GM12878 (cell line): ENCODE data around the gene DDX54. TPM values are rescaled to one million over a fixed set of nuclear protein-coding genes. Genes with fewer than 3 reads are reported as not detected.

Experiments used
- BCL3 ChIP-seq: IDR thresholded peaks from 2 replicates; pipeline ENCODE4 v1.6.1; 2011; ENCODE audit warnings: borderline replicate concordance, low read depth, mild to moderate bottlenecking, moderate library complexity, low read length; ENCODE audit not compliant: insufficient read depth, poor library complexity, severe bottlenecking
- BRCA1 ChIP-seq: IDR thresholded peaks from 2 replicates; pipeline ENCODE4 v1.6.1; 2011; ENCODE audit warnings: low read depth, low read length, improper control_type of control experiment
- CBFB ChIP-seq: IDR thresholded peaks from 2 replicates; pipeline ENCODE4 v1.6.1; 2016; ENCODE audit warnings: antibody characterized with exemption, low read depth
- CHD2 ChIP-seq: IDR thresholded peaks from 2 replicates; pipeline ENCODE4 v1.6.1; 2011; ENCODE audit warnings: low read depth, low read length, improper control_type of control experiment, borderline replicate concordance
- EGR1 ChIP-seq, 2 experiments: IDR thresholded peaks; 1 replicate in 1 of 2; 2 replicates in 1 of 2; pipeline ENCODE4 v1.6.1; 2011 to 2012; ENCODE audit warnings: low read depth in 2 of 2, low read length in 2 of 2, borderline replicate concordance in 1 of 2, mild to moderate bottlenecking in 1 of 2, moderate library complexity in 1 of 2
- GABPA ChIP-seq: IDR thresholded peaks from 2 replicates; pipeline ENCODE4 v1.6.1; 2014; ENCODE audit warnings: antibody characterized with exemption, low read depth, mild to moderate bottlenecking, inconsistent platforms
- IRF4 ChIP-seq: IDR thresholded peaks from 2 replicates; pipeline ENCODE4 v1.6.1; 2011; ENCODE audit warnings: low read depth, low read length
- MAX ChIP-seq: IDR thresholded peaks from 2 replicates; pipeline ENCODE4 v1.6.1; 2012; ENCODE audit warnings: low read depth, low read length, improper control_type of control experiment
- MLLT1 ChIP-seq: fragments of 450-650 bp; IDR thresholded peaks from 2 replicates; pipeline ENCODE4 v1.6.1; 2016; ENCODE audit warnings: mild to moderate bottlenecking
- MTA3 ChIP-seq: IDR thresholded peaks from 2 replicates; pipeline ENCODE4 v1.6.1; 2012; ENCODE audit warnings: low read length, inconsistent platforms, borderline replicate concordance
- MYB ChIP-seq: fragments of 150-350 bp; IDR thresholded peaks from 2 replicates; pipeline ENCODE4 v1.6.1; 2014; ENCODE audit warnings: mild to moderate bottlenecking, low read depth, low read length, borderline replicate concordance
- NR2F1 ChIP-seq: fragments of 450-650 bp; conservative IDR thresholded peaks from 2 replicates; pipeline ENCODE4 v1.6.1; 2017; ENCODE audit warnings: mild to moderate bottlenecking
- SRF ChIP-seq, 2 experiments: IDR thresholded peaks; 2 replicates each; pipeline ENCODE4 v1.6.1; 2011; ENCODE audit warnings: low read depth in 2 of 2, low read length in 2 of 2, mild to moderate bottlenecking in 1 of 2, moderate library complexity in 1 of 2
- USF1 ChIP-seq: IDR thresholded peaks from 2 replicates; pipeline ENCODE4 v1.6.1; 2011; ENCODE audit warnings: borderline replicate concordance, low read depth, mild to moderate bottlenecking, moderate library complexity, mixed read lengths, low read length; ENCODE audit not compliant: insufficient read depth; ENCODE audit errors: extremely low read length
- YY1 ChIP-seq: IDR thresholded peaks from 2 replicates; pipeline ENCODE4 v1.6.1; 2011; ENCODE audit warnings: low read depth, mild to moderate bottlenecking, low read length
- polyA plus RNA-seq, 11 experiments: library from polyadenylated mRNA; depleted of rRNA in 4 of 11; unstranded in 6 of 11; stranded (reverse) in 5 of 11; fragments of >200 nt; fragmentation: Nextera tagmentation in 4 of 11; fragmentation: Illumina TruSeq in 1 of 11; extraction: Ambion mirVana in 4 of 11; extraction: Trizol in 1 of 11; gene quantifications; 1 replicate in 1 of 11; 2 replicates in 10 of 11; pipeline versions ENCODE4 v1.2.1 to v1.2.3, GENCODE V29; 2011 to 2016; ENCODE audit warnings: inconsistent platforms in 2 of 11, missing spikeins in 2 of 11, low read depth in 1 of 11
- total RNA-seq, 4 experiments: library from RNA; depleted of rRNA in 3 of 4; stranded (reverse); fragments of >200 nt in 3 of 4; fragmentation: Illumina TruSeq in 1 of 4; extraction: Trizol in 1 of 4; gene quantifications; 2 replicates each; pipeline versions ENCODE4 v1.2.1 to v1.2.3, GENCODE V29; 2013 to 2021

The DDX54 gene
- total and polyA plus RNA-seq, 10 of the 15 experiments (the other 5 are each of a cell fraction or from before 2014, with no cell fraction given) = 1.9 to 115 (median 56.3) TPM

GRCh38 chr12:113184098-113184899, 979 bp downstream of the DDX54 start (continued):
- no peak for TF ChIP-seq SRF (IDR thresholded peaks at IDR 0.05; ENCODE audit: low read depth in 2 of 2, low read length in 2 of 2)
- no peak for TF ChIP-seq BCL3
- peak in 1 of 2 experiments; percentile 68; a peak in 2 of 3 replicates for TF ChIP-seq EGR1 (IDR thresholded peaks at IDR 0.05; ENCODE audit: borderline replicate concordance in 1 of 2, low read depth in 2 of 2, low read length in 2 of 2)
- 0 out of 2 replicates have a peak, but pooled peaks have one; percentile 4 for TF ChIP-seq CHD2
- no peak for TF ChIP-seq IRF4
- no peak for TF ChIP-seq BRCA1
- TF ChIP-seq GABPA = no peak; the same call in 1 of the 2 replicates
- TF ChIP-seq USF1 = no peak
- no peak; the same call in 1 of the 2 replicates for TF ChIP-seq CBFB
- no peak for TF ChIP-seq MYB
- 0 out of 2 replicates have a peak, but pooled peaks have one; percentile 35 for TF ChIP-seq NR2F1
- TF ChIP-seq YY1 = 0 out of 2 replicates have a peak, but pooled peaks have one; percentile 13
- no peak for TF ChIP-seq MAX
- TF ChIP-seq MTA3 = no peak
- TF ChIP-seq MLLT1 = 0 out of 2 replicates have a peak, but pooled peaks have one; percentile 37
